Stimulated activated CD4-positive, alpha-beta T cell treated with anti-CD3 and anti-CD28 coated beads, Interleukin-12 subunit alpha, Interleukin-12 subunit beta, amount 100 ng/mL, for 24 hours (primary cell): ENCODE measurements around the gene DBP.
"Not testable (repeated sequence)": the region's sequence is repeated elsewhere in the genome, so short reads cannot be mapped to it uniquely, and the experiment has no call there.

ENCODE experiments used
- DNase-seq, 2 experiments: peaks; one replicate each; pipeline ENCODE4 v3.0.0-alpha.2; 2020; ENCODE audit warnings: low read depth in 2 of 2

The DBP gene

DNA sequence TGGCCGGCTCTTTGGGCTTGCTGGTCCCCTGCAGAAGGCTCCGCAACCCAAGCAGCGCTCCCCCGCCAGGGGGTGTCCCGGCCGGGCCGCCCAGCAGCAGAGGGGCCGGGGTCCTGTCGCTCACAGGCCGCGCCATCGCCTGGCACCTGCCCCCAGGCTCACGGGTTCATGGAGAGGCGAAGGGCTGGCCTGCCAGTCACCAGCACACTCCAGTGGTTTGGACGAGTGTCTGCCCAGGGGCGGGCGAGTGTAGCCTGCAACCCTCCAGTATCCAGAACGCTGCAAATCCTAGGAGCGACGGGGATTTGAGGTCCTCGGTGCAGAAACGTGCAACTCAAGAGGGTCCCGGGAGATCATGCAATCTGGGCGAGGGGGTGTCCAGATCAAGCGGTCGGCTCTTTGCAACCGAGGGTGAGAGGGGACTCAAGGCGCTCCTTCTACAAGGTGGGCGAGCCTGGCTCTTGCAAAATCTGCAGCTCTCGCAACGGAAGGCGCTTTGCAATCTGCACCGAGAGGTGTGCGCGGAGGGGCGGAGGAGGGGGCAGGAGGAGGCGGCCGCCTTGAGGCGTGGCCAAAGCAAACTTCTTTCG, at the start of gene DBP:
Gene DBP, minus strand, starts transcription at position 521 of the 590 bp plus-strand sequence. Its CDS starts 385 bp downstream, at position 136.
- DNase-seq, result no peak

DNA sequence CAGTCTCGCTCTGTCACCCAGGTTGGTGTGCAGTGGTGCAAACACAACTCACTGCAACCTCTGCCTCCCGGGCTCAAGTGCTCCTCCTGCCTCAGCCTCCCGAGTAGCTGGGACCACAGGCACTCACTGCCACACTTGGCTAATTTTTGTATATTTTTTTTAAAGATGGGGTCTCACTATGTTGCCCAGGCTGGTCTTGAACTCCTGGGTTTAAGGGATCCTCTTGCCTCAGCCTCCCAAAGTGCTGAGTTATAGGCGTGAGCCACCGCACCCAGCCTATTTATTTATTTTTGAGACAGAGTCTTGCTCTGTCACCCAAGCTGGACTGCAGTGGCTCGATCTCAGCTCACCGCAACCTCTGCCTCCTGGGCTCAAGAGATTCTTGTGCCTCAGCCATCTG, 49.5 kb upstream of the DBP start:
- DNase-seq, result not testable (repeated sequence)

- no peak for DNase-seq
These were observed 48.9 kb upstream of the DBP start for GRCh38 chr19:48686088-48686487.

GRCh38 chr19:48685583-48685982, 48.4 kb upstream of the DBP start:
- no peak for DNase-seq

GRCh38 chr19:48683349-48683748, 46.2 kb upstream of the DBP start:
- peak in 1 of 2 experiments; percentile 9 for DNase-seq

DNA sequence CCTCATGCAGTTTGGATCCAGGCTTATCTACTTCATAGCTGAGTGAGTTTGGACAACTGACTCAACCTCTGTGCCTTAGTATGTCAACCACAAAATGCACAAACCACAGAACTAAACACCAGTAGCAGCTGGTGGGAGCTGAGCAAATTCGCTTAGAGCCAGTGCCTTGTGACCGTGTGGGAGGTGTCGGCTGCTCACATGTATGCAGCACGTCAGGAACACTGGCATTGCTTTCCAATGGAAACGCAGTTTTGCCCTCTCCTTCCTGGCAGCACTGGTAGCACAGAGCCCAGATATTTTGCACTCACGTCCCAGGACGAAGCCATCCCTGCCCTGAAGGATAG, 43.9 kb upstream of the DBP start:
- no peak for DNase-seq

- DNase-seq, result no peak
These were observed 43.4 kb upstream of the DBP start for GRCh38 chr19:48680436-48681126.

DNA sequence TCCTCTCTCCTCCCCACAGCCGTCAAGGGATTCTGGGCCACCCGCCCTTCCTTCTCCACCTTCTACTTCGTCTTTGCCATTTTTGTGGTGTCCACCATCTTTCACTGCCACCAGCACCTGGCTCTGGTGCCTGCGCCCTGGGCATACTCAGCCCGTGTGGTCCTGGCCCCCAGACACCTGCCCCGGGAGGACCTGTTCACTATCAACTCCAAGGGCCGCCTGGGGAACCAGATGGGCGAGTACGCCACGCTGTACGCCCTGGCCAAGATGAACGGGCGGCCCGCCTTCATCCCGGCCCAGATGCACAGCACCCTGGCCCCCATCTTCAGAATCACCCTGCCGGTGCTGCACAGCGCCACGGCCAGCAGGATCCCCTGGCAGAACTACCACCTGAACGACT, 42.8 kb upstream of the DBP start:
- not testable (repeated sequence) for DNase-seq

GRCh38 chr19:48678201-48678600, 41.0 kb upstream of the DBP start:
- DNase-seq, result no peak

DNA sequence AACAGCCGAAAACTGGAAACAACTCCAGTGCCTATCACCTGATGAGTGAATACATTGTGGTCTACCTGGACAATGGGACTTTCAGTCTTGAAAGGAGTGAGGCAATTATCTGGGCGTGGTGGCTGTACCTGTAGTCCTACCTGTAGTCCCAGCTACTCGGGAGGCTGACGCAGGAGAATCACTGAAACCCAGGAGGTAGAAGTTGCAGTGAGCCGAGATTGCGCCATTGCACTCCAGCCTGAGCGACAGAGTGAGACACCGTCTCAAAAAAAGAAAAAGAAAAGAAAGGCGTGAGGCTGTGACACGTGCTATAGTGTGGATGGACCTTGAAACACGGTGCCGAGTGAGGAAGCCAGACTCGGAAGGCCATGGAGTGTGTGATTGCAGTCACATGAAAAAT, 39.7 kb upstream of the DBP start:
- DNase-seq, result no peak

DNA sequence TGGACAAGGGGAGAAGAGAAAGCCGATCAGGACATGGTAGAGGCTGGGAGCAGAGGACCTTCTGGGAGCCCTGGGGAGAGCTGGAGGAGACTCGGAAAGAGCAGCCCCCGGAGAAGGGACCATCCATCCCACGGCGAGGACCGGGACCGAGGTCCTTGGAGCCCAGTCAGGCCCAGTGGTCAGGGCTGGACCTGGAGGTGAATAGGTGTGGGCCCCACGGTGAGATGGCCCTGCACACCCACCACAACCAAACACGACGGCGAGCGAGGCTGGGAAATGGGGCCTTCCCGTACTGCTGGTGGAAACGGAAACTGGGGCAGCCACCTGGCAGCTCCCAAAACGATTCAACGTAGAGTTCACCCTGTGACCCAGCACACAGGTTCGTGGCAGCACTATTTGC, 39.3 kb upstream of the DBP start:
- DNase-seq, result no peak

- DNase-seq, result peak; percentile 44 to 70
These were observed 38.0 kb upstream of the DBP start for GRCh38 chr19:48674921-48675824.

DNA sequence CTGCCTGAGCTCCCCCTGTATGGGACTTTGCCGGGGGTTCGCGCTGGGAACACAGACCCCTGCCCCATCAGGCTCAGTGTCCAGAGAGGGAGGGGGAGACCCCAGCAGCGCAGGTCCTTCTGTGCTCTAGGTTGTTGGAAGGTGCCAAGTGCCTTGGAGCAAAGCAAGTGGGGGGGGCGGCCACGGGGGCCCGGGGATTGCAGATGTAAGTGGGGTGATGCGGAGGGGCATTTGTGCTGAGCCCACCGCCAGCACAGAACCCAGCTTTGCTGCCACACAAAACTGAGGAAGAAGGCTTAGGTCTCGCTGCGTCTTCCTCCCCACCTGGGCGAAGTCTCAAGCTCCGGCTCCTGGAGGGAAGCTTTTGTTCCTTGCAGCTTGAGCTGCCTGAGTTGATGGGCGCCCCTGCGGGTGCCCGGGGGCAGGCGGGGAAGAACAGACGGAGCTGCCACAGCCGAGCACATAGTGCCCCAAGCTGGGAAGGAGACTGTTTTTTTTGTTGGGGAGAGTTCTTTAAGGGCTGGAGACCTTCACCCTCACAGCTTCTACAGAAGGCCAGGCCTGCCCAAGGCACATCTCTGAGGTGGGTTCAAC, 37.1 kb upstream of the DBP start:
- no peak for DNase-seq

- no peak for DNase-seq
These were observed 36.4 kb upstream of the DBP start for GRCh38 chr19:48673436-48674100.

- DNase-seq, result no peak
These were observed 35.8 kb upstream of the DBP start, which contains the start of gene NTN5 for GRCh38 chr19:48672994-48673393. Gene NTN5 (minus strand): TSS chr19:48673017. CDS start chr19:48670986, 2,031 bp downstream.

DNA sequence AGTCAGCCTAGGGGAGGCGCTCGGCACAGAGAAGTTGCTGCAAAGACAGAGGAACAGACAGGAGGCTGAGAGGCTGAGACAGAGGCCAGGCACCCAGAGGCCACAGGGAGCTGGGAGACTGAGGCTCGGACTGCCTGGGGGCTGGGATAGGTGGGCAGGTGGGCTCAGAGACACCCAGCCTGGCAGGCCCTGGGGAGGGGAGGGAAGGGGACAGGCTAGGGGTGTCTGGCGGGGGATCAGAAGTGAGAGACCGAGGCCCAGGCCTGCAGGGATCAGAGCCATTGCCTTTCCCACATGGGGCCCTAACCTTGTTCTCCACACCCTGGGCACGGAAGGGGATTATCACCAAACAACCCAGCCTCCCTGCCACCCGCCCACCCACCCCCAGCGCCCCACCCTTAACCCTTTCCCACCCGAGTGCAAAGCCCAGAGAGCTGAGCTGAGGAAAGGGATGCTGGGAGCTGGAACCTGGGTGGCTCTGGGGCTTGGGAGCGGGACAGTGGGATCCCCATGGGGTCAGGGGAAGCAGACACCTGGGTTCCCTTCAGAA, 34.3 kb upstream of the DBP start:
- no peak for DNase-seq

GRCh38 chr19:48670699-48671445, 33.7 kb upstream of the DBP start:
- DNase-seq, result no peak

GRCh38 chr19:48669903-48670668, 32.9 kb upstream of the DBP start:
- DNase-seq, result no peak

DNA sequence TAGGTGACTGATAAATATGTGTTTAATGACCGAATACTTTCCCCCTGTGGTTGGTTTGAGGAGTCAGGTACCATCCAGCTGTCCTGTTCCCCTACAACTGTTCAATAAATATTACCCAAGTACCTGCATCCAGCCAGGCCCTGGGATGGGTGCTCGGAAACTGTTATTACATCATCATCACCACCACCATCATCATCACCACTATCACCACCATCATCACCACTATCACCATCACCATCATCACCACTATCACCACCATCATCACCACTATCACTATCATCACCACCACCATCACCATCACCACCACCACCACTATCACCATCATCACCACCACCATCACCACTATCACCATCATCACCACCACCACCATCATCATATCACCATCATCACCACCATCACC, 31.6 kb upstream of the DBP start:
- DNase-seq, result no peak

GRCh38 chr19:48668332-48668731, 31.2 kb upstream of the DBP start:
- no peak for DNase-seq
